Measurements from ENCODE around the gene RAG2.

RAG2 gene
- 0 reads per million in 4 experiments for total RNA-seq

GRCh38 chr11:36598051-36598450 is at the start of gene RAG2:
TSS of gene RAG2 (minus strand) at chr11:36598236. CDS start at chr11:36594168, 4,068 bp downstream.
- no peak for DNase-seq

- no peak for DNase-seq
Observed at GRCh38 chr11:36638556-36638955, 40.5 kb upstream of the RAG2 start.

GRCh38 chr11:36635066-36635862 is 37.2 kb upstream of the RAG2 start:
- no peak for DNase-seq

DNA sequence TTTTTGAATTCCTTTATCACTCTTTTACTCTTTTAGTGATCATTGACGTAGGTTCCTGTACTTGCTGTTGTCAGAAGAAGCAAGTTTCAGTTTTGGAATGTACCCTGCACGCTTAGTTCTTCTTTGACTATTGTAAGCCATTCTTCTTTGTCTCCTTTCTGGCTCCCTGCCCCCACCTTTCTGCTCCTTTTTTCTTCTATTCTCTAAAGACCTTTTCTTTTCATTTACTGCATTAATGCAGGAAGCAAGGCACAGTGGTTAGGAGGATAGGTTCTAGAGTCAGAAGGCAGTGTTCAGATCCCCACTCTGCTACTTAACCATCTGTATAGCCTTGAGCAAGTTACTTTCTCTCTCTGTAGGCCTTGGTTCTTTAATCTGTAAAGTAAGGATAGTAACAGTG is 33.7 kb upstream of the RAG2 start:
- DNase-seq, result no peak

GRCh38 chr11:36628765-36629244 is 30.8 kb upstream of the RAG2 start:
- no peak for DNase-seq

GRCh38 chr11:36628141-36628540 is 30.1 kb upstream of the RAG2 start:
- no peak for DNase-seq

GRCh38 chr11:36627471-36627870 is 29.4 kb upstream of the RAG2 start:
- no peak for DNase-seq

GRCh38 chr11:36627006-36627405 is 29.0 kb upstream of the RAG2 start:
- no peak for DNase-seq

DNA sequence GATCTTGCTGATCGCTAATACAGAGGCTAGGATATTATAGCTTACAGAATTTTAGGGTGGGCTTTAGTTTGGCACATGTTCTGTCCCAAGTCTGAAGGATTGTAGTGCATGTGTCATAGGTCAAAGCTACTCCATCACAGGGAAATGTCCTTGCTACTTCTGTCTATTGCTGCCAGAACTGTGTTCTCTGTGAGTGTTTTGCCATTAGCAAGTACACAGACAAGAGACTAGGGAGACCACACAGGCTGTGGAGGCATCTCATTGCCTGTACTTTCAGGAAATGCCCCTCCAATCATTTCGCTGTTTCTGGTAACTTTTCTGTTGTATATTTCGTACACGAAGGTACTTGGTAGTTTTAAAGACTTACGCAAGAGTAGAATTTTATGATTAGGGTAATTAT is 25.5 kb upstream of the RAG2 start:
- no peak for DNase-seq

DNA sequence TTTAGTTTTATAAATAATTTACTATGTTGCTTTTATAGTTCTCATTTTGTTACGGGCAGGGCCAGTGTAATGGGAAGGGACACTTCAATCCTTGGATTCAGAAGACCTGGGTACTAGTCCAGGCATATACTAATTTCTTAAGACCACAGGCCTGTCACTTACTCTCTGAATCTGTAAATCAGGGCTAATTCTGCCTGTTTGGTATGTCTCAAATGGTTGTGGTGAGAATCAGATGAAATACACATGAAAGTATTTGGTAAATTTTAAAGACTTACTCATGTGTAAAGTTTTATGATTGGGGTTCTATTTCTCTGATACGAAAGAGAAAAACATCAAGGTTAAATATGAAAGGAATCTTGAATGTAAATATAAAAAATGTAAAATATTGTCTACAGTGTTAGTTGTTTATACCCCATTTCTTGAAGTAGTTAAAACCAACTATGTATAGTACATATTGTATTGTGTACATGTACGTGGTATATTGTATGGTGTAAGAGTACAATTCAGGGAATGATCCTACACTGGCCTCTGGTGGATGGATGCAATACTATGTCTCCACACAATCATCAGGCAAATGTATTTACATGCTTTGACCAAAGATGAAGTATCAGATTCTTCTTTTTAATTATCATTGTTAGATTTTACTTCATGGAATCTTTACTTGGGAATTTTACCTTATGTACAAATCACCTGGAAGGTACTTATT is 24.5 kb upstream of the RAG2 start:
- DNase-seq, result no peak

GRCh38 chr11:36620246-36620645 is 22.2 kb upstream of the RAG2 start:
- no peak for DNase-seq

DNA sequence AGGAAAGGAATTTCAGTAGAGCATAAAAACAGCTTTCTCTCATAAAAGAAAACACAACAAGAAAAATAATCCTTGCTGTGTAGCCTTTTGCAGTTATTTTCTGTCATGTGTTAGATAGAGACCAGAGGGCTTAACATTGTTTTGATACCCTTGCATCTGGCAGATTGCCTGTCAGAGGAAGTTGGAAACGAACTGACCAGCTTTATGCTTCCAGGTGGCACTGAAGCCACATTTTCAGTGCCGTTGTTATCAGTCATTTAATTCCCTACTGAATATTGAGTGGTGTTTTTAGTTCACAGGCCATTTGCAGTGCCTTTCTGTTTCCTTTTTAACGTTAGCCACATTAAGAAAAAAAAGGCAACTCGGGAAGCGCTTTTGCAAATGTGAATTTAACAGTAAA is 21.5 kb upstream of the RAG2 start:
- no peak for DNase-seq

DNA sequence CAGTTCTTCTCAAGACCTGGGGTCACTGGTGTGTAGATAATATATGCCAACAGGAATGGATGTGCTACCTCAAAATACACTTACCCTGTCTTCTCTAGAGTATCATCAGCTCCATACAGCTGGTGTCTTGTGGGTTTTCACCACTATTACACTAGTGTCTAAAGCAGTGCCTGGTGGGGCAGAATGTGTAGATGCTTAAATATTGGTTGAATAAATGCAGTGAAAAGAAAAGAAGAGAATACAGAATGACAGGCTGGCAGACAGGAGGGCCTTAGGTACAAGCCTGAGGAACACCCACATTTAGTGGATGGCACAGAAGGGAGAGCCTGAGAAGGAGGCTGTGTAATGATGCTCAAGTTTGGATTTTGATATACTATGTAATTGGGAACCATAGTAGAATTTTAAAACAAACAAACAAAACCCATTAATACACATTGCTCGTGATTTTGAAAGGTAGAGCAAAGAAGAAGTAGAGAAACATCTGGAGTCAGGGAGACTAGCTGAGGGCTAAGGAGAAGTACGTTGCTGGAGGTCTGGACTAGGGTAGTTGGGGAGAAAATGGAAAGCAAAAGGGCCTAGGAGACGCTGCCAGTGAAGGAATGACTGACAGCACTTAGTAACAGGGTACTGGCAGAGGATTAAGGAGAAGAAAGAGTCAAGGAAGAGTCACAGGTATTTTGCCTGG is 20.5 kb upstream of the RAG2 start:
- DNase-seq, result no peak

- no peak for DNase-seq
Observed at GRCh38 chr11:36617543-36618362, 19.7 kb upstream of the RAG2 start.

GRCh38 chr11:36615826-36616225 is 17.8 kb upstream of the RAG2 start:
- no peak for DNase-seq

- no peak for DNase-seq
Observed at GRCh38 chr11:36609383-36609782, 11.3 kb upstream of the RAG2 start.

- DNase-seq, result no peak
Observed at GRCh38 chr11:36608491-36609199, 10.6 kb upstream of the RAG2 start.

GRCh38 chr11:36605221-36606216 is 7.5 kb upstream of the RAG2 start:
- DNase-seq, result no peak

GRCh38 chr11:36602135-36602534 is 4.1 kb upstream of the RAG2 start:
- DNase-seq, result no peak

DNA sequence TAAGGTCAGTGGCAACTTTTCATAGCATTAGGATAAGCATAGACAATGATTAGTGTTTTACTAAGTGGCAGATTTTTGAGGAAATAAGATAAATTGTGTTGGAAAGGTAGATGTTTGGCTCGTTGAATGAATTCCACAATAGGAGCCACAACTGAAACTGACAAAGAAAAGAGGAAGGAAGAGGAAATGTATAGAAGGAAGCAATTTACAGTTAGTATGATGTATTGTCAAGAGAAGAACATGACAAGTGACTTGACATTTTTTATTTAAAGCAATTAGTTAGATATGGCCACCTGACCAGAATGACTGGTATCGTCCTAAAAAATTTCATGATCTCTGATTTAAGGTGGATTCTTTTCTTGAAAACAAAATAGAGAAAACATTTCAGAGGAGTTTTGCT is 3.1 kb upstream of the RAG2 start:
- DNase-seq, result no peak

GRCh38 chr11:36600180-36600579 is 2.1 kb upstream of the RAG2 start:
- no peak for DNase-seq
